Right cardiac atrium (tissue), 5 donors: Measurements from ENCODE around the gene TM4SF1. TPM values are rescaled to one million over a fixed set of nuclear protein-coding genes. Genes with fewer than 3 reads are reported as not detected.

Experiments
- ATAC-seq, 2 donors: fragments of 200-7000 bp; cut with Tn5 transposase; one replicate each; pipeline versions ENCODE4 v1.8.0 to v1.9.1; 2020; ENCODE audit warnings: moderate library complexity in 2 of 2, mild to moderate bottlenecking in 1 of 2
- DNase-seq, 3 donors: peaks; one replicate each; pipeline ENCODE4 v3.0.0-alpha.2; 2020
- H3K27ac ChIP-seq: one replicate; pipeline ENCODE4 v1.5.1; 2013; ENCODE audit warnings: mild to moderate bottlenecking, low read length, control low read depth, moderate library complexity
- H3K27me3 ChIP-seq: one replicate; pipeline ENCODE4 v1.6.1; 2013; ENCODE audit not compliant: control insufficient read depth, insufficient read depth
- H3K4me1 ChIP-seq: one replicate; pipeline ENCODE4 v1.6.1; 2013; ENCODE audit warnings: low read length; ENCODE audit not compliant: control insufficient read depth, insufficient read depth
- H3K4me3 ChIP-seq: one replicate; pipeline ENCODE4 v1.5.1; 2013; ENCODE audit warnings: low read length, control low read depth
- H3K9me3 ChIP-seq: one replicate; pipeline ENCODE4 v1.6.1; 2013; ENCODE audit warnings: low read length; ENCODE audit not compliant: control insufficient read depth
- WGBS: extraction: QIAGEN DNeasy Blood & Tissue Kit; methylation state at CpG from one replicate; pipeline ENCODE4 v1.1.7; 2013; 5-methylcytosine and 5-hydroxymethylcytosine counted together
- intact Hi-C, 4 donors: fragments of 100-400 bp; cut with DNase I; formaldehyde crosslinking; loops; one replicate each; pipeline versions ENCODE4 v1.11.0 to v1.14.0; 2022 to 2023
- polyA plus RNA-seq: library from polyadenylated mRNA; stranded (reverse); fragments of 200-250 nt; gene quantifications from one replicate; pipeline ENCODE4 v1.2.3, GENCODE V29; 2013
- total RNA-seq, 4 donors: library from RNA; stranded (reverse); fragmentation: NEBNext Ultra II Directional; extraction: Animal tissue kit (Norgen Biotek cat#: 25700); gene quantifications; one replicate each; pipeline ENCODE4 v1.2.1, GENCODE V29; 2021
- donor health status: healthy with polysubstance abuse.
- donor health status: DM: no; HTN: yes; CAD: no.
- donor health status: DM: no; HTN: no; CAD: no.
- donor health status: DM: no; HTN: yes; CAD: no; lungs with severe emphysema.
- donor health status: DM: yes; HTN: yes; CAD: no.

The TM4SF1 gene
- total and polyA plus RNA-seq, 5 donors, result 70.8 to 130 (median 92.5) TPM

DNA sequence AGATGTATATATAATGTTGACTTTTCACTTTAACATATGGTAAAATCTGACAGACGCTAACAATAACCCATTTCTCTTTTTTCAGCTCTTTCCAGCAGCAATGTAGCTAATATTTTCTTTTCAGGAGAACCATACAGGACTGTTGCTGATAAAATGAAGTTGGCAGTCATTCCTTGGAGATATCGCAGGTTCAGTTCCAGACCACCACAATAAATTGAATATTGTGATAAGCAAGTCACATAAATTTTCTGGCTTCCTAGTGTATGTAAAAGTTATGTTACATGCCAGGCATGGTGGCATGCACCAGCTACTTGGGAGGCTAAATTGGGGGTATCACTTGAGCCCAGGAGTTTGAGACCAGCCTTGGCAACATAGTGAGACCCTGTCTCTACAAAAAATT lies 31.9 kb upstream of the TM4SF1 start:
- Histone ChIP-seq H3K4me3 (no peak overlapping the region), H3K27ac (no peak overlapping the region), H3K27me3 (no peaks in the 10 kb centered on the region), H3K4me1 (no peaks in the 10 kb centered on the region), H3K9me3 (no peaks in the 10 kb centered on the region)
- no peak for DNase-seq
- intact Hi-C loops, result no loop called here
- ATAC-seq, result no peak
- WGBS, result 82% methylated on average over 2 of the region's 2 CpGs

DNA sequence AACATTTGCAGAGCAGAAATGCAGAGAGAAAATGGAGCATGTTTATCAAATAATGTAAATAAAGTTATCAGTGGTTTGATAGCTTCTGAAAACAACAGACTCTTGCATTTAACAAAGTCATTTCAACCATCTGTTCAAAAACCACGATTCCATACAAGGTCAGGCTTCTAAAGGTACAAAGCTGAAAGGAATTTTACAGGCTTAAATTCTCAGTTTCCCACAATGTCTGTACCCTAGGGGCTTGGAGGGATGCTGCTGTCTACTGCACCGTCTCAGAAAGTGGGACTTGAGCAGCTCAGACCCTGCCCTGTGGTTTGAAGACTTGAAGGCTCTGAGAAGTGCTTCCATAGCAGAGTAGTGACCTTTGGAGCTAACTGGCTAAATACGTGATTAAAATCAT lies 30.4 kb upstream of the TM4SF1 start:
- no peak overlapping the region for H3K4me3 ChIP-seq
- no peak for ATAC-seq
- H3K27ac ChIP-seq, result no peak overlapping the region
- no peaks in the 10 kb centered on the region for H3K4me1 ChIP-seq
- WGBS, result 43% methylated on average over 3 of the region's 3 CpGs
- H3K27me3 ChIP-seq, result no peaks in the 10 kb centered on the region
- no peak for DNase-seq
- intact Hi-C loops, result no loop called here
- H3K9me3 ChIP-seq, result no peaks in the 10 kb centered on the region

DNA sequence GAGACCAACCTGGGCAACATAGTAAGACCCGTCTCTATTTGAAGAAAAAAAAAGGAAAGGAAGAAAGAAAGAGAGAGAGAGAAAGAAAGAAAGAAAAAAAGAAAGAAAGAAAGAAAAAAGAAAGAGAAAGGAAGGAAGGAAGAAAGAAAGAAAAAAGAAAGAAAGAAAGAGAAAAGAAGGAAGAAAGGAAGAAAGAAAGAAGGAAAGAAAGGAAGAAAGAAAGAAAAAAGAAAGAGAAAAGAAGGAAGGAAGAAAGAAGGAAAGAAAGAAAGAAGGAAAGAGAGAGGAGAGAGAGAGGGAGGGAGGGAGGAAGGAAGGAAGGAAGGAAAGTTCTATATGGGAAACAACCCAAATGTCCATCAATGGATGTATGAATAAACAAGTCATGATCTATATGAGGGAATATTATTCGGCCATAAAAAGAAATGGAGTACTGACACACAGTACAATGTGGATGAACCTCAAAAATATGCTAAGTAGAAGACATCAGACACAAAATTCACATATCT lies 28.8 kb upstream of the TM4SF1 start:
- Histone ChIP-seq H3K27me3 (no peaks in the 10 kb centered on the region), H3K4me3 (no peak overlapping the region), H3K9me3 (no peaks in the 10 kb centered on the region), H3K4me1 (no peaks in the 10 kb centered on the region), H3K27ac (no peak overlapping the region)
- ATAC-seq, result no peak
- WGBS, result over 99% methylated on average over 2 of the region's 2 CpGs
- intact Hi-C loops, result no loop called here
- no peak for DNase-seq

DNA sequence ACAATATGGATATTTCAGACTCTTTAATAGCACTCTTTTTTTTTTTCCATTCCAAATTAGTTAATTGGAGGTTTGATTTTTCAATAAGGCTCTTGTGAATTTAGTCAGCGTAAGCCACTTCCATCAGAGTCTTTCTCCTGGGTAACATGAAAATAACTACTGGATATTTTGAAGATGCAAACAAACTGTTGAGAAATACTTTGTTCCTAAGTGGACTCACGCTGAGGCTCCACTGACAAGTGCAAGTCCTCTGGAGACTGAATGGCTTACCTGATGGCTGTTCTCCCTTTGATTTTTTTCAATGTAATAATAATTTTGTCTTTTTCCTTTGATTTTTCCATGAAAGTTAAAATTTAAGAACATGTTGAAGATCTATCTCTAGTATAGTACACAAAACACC lies 26.0 kb upstream of the TM4SF1 start:
- H3K4me1 ChIP-seq, result no peaks in the 10 kb centered on the region
- 97% methylated on average over 2 of the region's 2 CpGs for WGBS
- no peak overlapping the region for H3K27ac ChIP-seq
- DNase-seq (no peak), ATAC-seq (no peak)
- H3K4me3 ChIP-seq, result no peak overlapping the region
- H3K9me3 ChIP-seq, result no peaks in the 10 kb centered on the region
- H3K27me3 ChIP-seq, result no peaks in the 10 kb centered on the region
- intact Hi-C loops, result no loop called here

DNA sequence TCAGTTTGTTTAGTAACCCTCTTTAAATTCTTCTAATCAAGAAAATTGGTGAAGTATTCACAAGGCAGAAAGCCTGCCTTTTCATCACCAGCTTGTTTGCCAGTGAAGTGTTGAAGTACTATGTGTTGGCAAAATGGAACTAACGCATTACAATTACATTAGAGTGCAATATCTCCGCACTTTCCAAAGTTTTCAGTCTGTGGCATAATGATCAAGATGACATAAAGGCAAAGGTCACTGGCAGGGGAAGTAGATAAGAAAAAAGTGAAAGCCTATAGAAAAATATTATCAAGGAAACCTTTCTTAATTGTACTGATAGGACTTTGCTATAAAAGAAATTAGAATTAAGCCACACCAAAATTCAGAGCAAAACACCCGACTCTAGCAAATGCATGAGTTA lies 25.0 kb upstream of the TM4SF1 start:
- intact Hi-C loops, result no loop called here
- WGBS, result 90% methylated on average over 3 of the region's 3 CpGs
- Histone ChIP-seq H3K4me1 (no peaks in the 10 kb centered on the region), H3K4me3 (no peak overlapping the region), H3K27ac (no peak overlapping the region), H3K27me3 (no peaks in the 10 kb centered on the region), H3K9me3 (no peaks in the 10 kb centered on the region)
- ATAC-seq (no peak), DNase-seq (no peak)

DNA sequence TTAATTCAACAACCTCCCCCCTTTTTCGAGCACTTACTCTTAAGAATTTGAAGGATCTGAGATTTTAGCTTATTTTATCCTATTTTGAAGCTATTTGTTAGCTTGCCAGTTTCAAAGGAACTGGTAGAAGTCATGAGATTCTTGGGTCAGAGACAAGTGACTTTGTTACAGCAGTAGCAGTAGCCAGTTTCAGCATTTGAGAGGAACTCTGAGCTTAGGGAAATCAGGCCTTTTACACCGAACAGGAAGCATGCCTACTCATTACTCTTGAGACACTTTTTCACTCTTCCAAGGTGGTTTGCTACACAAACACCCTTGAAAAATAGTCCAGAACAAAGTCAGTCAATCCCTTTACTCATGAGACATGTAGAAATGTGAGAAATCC lies 24.5 kb upstream of the TM4SF1 start:
- DNase-seq, result no peak
- Histone ChIP-seq H3K9me3 (no peaks in the 10 kb centered on the region), H3K27me3 (no peaks in the 10 kb centered on the region), H3K27ac (no peak overlapping the region), H3K4me1 (no peaks in the 10 kb centered on the region), H3K4me3 (no peak overlapping the region)
- 86% methylated on average over 2 of the region's 2 CpGs for WGBS
- intact Hi-C loops, result no loop called here
- no peak for ATAC-seq

DNA sequence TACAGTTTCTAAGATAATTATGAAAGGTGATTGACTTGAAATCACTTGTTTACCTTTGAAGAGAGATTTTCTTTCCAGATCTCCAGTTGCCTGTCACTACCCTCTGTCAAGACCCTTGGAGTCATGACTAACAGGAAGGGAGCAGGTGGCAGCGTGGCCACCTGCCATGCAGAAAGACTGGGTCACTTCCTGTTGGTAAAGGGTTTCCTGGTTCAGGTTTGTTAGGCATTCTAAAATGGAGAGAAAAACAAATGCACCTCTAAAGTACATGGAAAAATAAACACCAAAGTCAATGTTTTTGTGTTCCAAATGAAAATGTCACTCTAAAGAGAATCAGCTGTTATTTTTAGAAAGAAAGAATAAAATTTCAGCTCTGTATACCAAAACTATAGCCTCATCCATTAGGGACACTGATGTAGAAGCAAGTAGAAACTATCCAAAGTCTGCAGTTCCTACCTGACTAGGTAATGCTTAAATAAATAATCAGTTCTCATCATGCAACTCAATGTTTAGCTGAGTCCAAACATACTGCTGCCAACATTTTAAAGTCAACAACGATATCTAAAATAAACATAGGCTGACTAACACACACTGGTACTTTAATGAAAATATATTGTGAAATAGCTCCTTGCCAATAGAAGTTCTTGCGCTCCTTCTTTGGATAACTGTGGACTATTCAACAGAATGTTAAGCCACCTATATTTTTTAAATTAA lies 23.9 kb upstream of the TM4SF1 start:
- intact Hi-C loops, result no loop called here
- H3K9me3 ChIP-seq, result no peaks in the 10 kb centered on the region
- H3K4me1 ChIP-seq, result no peaks in the 10 kb centered on the region
- ATAC-seq (peak; percentile 70 to 76), DNase-seq (no peak)
- H3K27ac ChIP-seq, result no peak overlapping the region
- no peak overlapping the region for H3K4me3 ChIP-seq
- H3K27me3 ChIP-seq, result no peaks in the 10 kb centered on the region
- 79% methylated on average over 3 of the region's 3 CpGs for WGBS

DNA sequence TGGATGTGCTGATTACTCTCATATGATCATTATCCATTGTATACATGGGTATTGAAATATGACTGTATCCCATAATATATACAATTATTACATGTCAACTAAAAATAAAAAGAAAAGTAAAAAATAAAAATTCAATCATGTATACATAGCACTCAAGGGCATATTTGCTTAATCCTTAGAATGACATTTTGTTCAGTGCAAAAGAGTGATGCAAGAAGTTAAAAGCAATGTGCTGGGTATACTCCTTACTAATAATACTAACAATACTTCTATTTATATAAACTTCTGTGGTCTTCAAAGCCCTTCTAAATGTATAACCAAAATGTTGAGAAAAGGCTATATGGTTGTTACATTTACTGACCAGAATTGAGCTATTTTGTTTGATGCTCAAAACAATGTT lies 23.2 kb upstream of the TM4SF1 start:
- Histone ChIP-seq H3K27me3 (no peaks in the 10 kb centered on the region), H3K9me3 (no peaks in the 10 kb centered on the region), H3K4me1 (no peaks in the 10 kb centered on the region), H3K27ac (no peak overlapping the region), H3K4me3 (no peak overlapping the region)
- ATAC-seq (no peak), DNase-seq (no peak)
- intact Hi-C loops, result no loop called here

DNA sequence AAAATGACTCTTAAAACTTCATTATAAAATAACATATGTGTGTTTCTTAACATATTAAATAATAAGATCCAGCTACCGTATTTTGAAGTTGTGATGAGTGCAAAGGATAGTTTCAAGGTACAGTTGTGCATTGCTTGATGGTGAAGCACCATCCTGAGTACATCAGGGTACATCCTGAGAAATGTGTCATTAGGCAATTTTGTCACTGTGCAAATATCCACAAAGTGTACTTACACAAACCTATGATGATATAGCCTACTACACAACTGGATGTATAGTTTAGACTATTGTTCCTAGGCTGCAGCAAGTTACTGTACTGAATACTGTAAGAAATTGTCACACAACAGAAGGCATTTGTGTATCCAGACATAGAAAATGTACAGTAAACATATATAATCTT lies 20.8 kb upstream of the TM4SF1 start:
- intact Hi-C loops, result loop anchor here in 2 of 4 donors (2.0 to 10.0 kb wide), 3 partner anchors 19 to 84 kb away; partner anchors contain the start of gene TM4SF4 (in 1 of the 2)

DNA sequence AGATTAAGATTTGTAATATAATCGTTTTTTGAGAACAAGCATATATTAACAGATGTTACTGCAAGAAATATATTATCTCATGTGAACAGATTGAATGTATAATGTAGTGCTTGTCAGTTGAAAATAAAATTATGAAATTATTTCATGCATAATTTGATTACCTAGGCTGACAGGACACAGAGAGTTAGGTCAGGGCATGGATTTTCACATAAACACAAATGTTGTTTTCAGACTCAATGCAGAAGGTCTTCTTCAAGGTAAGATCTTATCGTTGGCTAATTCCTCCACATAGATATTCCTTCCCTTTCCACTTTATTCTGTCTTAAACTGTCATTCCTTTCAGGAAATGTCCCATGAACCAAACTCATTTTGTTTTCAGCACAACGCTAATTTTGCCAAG lies 20.1 kb upstream of the TM4SF1 start:
- intact Hi-C loops, result loop anchor here in 2 of 4 donors (5.0 to 10.0 kb wide), 2 partner anchors 77 to 85 kb away; partner anchors contain the start of gene TM4SF4 (in 1 of the 2)
- Histone ChIP-seq H3K27ac (no peak overlapping the region), H3K27me3 (no peaks in the 10 kb centered on the region), H3K4me1 (no peaks in the 10 kb centered on the region), H3K4me3 (no peak overlapping the region), H3K9me3 (no peaks in the 10 kb centered on the region)
- 56% methylated on average over 3 of the region's 3 CpGs for WGBS
- no peak for DNase-seq
- ATAC-seq, result no peak

More for the DNA sequence above, 20.8 kb upstream of the TM4SF1 start:
- no peak for ATAC-seq
- Histone ChIP-seq H3K4me1 (no peaks in the 10 kb centered on the region), H3K27ac (no peak overlapping the region), H3K4me3 (no peak overlapping the region), H3K27me3 (no peaks in the 10 kb centered on the region), H3K9me3 (no peaks in the 10 kb centered on the region)
- 95% methylated on average over 1 of the region's 1 CpG for WGBS
- no peak for DNase-seq

DNA sequence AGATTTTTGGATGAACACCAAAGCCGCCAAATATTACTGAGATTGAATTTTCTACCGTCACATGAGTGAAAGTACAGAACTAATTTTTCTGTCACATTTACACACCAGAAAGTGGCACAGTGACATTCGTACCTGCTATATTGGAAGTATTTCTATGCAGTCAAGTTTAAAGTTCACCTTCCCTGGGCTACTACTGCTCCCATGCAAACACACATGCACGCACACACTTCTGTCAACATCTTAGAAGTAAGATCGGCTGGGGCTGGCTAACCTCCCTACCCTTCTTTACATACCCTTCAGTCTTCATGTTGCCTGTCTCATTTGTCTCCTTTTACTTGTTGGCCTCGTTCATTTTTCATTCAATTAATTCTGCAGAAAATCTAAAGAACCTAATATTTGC lies 19.0 kb upstream of the TM4SF1 start:
- ATAC-seq (no peak), DNase-seq (no peak)
- H3K4me3 ChIP-seq, result no peak overlapping the region
- H3K27me3 ChIP-seq, result no peaks in the 10 kb centered on the region
- H3K9me3 ChIP-seq, result no peaks in the 10 kb centered on the region
- no peaks in the 10 kb centered on the region for H3K4me1 ChIP-seq
- no peak overlapping the region for H3K27ac ChIP-seq
- WGBS, result 95% methylated on average over 6 of the region's 6 CpGs
- intact Hi-C loops, result loop anchor here in 2 of 4 donors (5.0 to 10.0 kb wide), 2 partner anchors 78 to 86 kb away; partner anchors contain the start of gene TM4SF4 (in 1 of the 2)
